ENCODE results near the gene LRCH4. TPM values are rescaled to one million over a fixed set of nuclear protein-coding genes. Genes with fewer than 3 reads are reported as not detected.

The LRCH4 gene
- total RNA-seq, 6 experiments from 2014 or later = 19.5 to 39.1 (median 24.7) TPM

Small RNAs within 50 kb of the gene (small RNA-seq; reads per million reads assigned to genes)
- gene RN7SL416P = 0 reads per million in 2 experiments
- gene SAP25 = 0 reads per million in 2 experiments

Other genes starting within 250 kb of the LRCH4 start
- 10 to 100 TPM; 12.0 to 36.2 (median 22.7) TPM for gene PILRB, start 228.0 kb downstream of the LRCH4 start, total RNA-seq
- 1 to 10 TPM; 1.4 to 7.1 (median 4.0) TPM for gene PILRA, start 212.6 kb downstream of the LRCH4 start, total RNA-seq
- gene ZCWPW1, start 157.4 kb downstream of the LRCH4 start, total RNA-seq = 1 to 10 TPM in 5 of 6 experiments, under 1 TPM in 1; 0.86 to 5.7 (median 2.7) TPM
- 10 to 100 TPM; 17.1 to 25.1 (median 20.7) TPM for gene MEPCE, start 156.3 kb downstream of the LRCH4 start, total RNA-seq
- gene PPP1R35, start 149.6 kb downstream of the LRCH4 start, total RNA-seq = 10 to 100 TPM in 5 of 6 experiments, 1 to 10 TPM in 1; 9.8 to 26.8 (median 13.2) TPM
- not detected for gene SPACDR, start 121.9 kb downstream of the LRCH4 start, total RNA-seq
- gene TSC22D4, start 106.9 kb downstream of the LRCH4 start, total RNA-seq = 10 to 100 TPM; 12.5 to 20.5 (median 17.0) TPM
- under 1 TPM; 0.06 to 0.74 (median 0.32) TPM for gene NYAP1, start 102.2 kb downstream of the LRCH4 start, total RNA-seq
- gene AGFG2, start 46.9 kb downstream of the LRCH4 start, total RNA-seq = 10 to 100 TPM; 52.9 to 86.3 (median 69.8) TPM
- 1 to 10 TPM in 3 of 6 experiments, under 1 TPM in 1, not detected in 2; 0.53 to 4.5 (median 2.2) TPM for gene SAP25, start 12.2 kb downstream of the LRCH4 start, total RNA-seq
- 1 to 10 TPM in 1 of 6 experiments, under 1 TPM in 5; 0.25 to 1.0 (median 0.45) TPM for gene FBXO24, start 199 bp upstream of the LRCH4 start, total RNA-seq
- 10 to 100 TPM; 10.9 to 48.5 (median 23.6) TPM for gene PCOLCE, start 16.2 kb upstream of the LRCH4 start, total RNA-seq
- gene MOSPD3, start 26.4 kb upstream of the LRCH4 start, total RNA-seq = 10 to 100 TPM in 5 of 6 experiments, 1 to 10 TPM in 1; 8.6 to 19.3 (median 13.9) TPM
- 100 to 1,000 TPM; 413 to 669 (median 501) TPM for gene TFR2, start 55.4 kb upstream of the LRCH4 start, total RNA-seq
- gene ACTL6B, start 70.3 kb upstream of the LRCH4 start, total RNA-seq = not detected
- gene GNB2, start 87.6 kb upstream of the LRCH4 start, total RNA-seq = 100 to 1,000 TPM in 3 of 6 experiments, 10 to 100 TPM in 3; 75.6 to 133 (median 106) TPM
- 10 to 100 TPM in 4 of 6 experiments, 1 to 10 TPM in 2; 6.6 to 25.1 (median 15.5) TPM for gene GIGYF1, start 108.1 kb upstream of the LRCH4 start, total RNA-seq
- 10 to 100 TPM; 13.0 to 52.2 (median 29.2) TPM for gene POP7, start 120.0 kb upstream of the LRCH4 start, total RNA-seq
- 10 to 100 TPM in 3 of 6 experiments, 1 to 10 TPM in 1, under 1 TPM in 2; 0.20 to 84.5 (median 12.7) TPM for gene EPO, start 134.3 kb upstream of the LRCH4 start, total RNA-seq
- under 1 TPM in 2 of 6 experiments, not detected in 4; 0.02 to 0.31 TPM for gene ZAN, start 147.5 kb upstream of the LRCH4 start, total RNA-seq
- gene EPHB4, start 241.4 kb upstream of the LRCH4 start, total RNA-seq = 10 to 100 TPM; 23.9 to 43.7 (median 36.8) TPM

All from right lobe of liver (tissue), 5 donors.